ENCODE results near the gene TRIM50.
A peak's percentile ranks its signal among the peaks of the same experiment; 100 is the strongest.
"Not testable (repeated sequence)": the region's sequence is repeated elsewhere in the genome, so short reads cannot be mapped to it uniquely, and the experiment has no call there.

Gene TRIM50

DNA sequence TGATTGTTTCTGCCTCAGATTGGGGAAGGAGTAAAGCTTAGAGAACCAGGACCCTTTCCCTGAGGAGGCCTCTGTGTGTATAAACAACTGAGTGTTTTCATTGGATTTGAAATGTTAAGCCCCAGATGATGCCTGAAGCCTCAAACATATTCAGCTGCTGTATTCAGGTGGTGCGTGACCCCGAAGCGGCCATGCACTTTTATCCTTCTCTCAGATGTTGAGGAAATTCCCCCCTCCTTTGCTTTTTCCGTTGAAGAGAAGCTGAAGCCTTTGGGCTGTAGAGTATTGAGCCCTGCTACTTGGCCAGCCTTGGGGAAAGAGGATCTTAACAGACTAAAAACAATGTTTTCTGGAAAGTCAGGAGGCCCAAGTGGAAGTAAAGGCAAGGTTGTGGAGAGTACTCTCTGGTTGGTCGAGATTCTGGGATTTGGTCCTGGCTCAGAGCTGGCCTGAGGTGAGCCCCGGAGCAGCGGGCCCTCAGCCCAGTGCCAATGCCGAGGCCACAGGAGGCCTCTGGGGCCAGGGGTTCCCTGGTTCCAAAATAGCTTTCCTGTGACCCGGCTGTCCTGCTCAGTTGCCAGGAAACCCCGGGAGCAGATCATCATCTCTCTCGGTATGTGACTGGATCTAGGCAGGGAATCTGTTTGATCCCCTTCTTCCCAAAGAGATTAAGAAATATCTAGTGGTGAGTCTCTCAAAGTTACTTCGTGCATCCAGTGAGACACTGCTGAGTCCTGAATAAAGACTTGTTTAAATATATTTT, 22.6 kb upstream of the TRIM50 start:
- no peak for DNase-seq (ENCODE audit: low read depth)

DNA sequence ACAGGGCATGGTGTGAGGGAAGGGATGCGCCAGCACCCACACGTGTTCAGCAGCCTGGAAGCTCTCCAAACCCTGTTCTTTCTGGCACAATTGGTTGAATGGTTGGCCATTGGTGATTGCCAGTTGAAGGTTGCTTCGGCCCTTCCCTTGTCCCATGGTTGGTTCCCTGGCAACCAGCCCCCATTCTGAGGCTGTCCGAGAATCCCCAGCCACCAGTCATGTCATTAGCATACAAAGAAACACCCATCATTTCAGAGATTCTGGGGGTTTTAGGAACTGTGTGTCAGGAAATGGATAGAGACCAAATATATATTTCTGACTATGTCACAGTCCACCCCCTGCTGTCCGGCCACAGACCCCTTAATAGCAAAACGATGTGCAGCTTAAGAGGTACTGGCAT, 21.9 kb upstream of the TRIM50 start:
- no peak for DNase-seq (ENCODE audit: low read depth)

- no peak for DNase-seq (ENCODE audit: low read depth)
Measured at GRCh38 chr7:73345951-73346350, 18.1 kb upstream of the TRIM50 start.

DNA sequence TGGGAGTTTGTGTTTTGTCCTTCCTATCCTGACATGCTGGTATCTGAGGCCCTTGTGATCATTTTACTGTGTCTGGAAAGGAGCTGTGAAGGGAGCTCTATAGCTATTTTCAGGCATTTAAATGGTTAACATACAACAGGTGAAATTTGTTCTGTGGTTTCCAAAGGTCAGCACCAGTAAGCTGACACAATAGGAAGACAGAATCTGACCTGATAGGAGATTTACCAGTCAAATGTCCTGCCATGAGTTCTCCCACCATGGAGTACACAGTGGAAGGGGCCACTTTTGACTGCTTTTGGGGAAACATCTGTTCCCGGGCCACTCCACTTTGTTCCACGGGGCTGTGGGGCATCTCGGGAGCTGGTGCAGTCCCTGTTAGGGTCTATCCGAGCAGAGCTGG, 17.7 kb upstream of the TRIM50 start:
- no peak for DNase-seq (ENCODE audit: low read depth)

- no peak for DNase-seq (ENCODE audit: low read depth)
Measured at GRCh38 chr7:73343671-73344380, 15.9 kb upstream of the TRIM50 start.

- no peak for DNase-seq (ENCODE audit: low read depth)
Measured at GRCh38 chr7:73342645-73343044, 14.8 kb upstream of the TRIM50 start.

- DNase-seq (ENCODE audit: low read depth) = no peak
Measured at GRCh38 chr7:73341877-73342276, 14.0 kb upstream of the TRIM50 start.

GRCh38 chr7:73340514-73340913, 12.6 kb upstream of the TRIM50 start:
- no peak for DNase-seq (ENCODE audit: low read depth)

- no peak for DNase-seq (ENCODE audit: low read depth)
Measured at GRCh38 chr7:73338321-73338720, 10.4 kb upstream of the TRIM50 start.

- no peak for DNase-seq (ENCODE audit: low read depth)
Measured at GRCh38 chr7:73332447-73332846, 4.6 kb upstream of the TRIM50 start.

DNA sequence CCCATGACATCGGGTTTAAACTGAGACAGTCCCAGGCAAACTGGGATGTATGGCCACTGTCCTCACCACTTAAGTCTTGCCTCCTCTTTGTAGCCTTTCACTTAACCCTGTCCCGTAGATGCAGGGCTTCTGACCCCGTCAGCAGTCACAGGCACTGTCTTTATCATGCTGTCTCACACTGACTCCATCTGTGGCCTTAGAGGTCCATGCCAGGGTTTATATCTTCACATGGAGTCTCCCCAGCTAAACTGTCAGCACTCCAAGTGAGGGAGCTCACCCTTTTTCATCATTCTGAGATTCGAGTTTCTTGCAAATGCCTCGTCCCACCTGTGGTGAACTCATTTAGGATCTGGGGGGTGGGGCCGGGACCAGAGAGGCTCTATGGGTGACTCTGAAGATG, 2.9 kb upstream of the TRIM50 start:
- DNase-seq (ENCODE audit: low read depth) = no peak

DNA sequence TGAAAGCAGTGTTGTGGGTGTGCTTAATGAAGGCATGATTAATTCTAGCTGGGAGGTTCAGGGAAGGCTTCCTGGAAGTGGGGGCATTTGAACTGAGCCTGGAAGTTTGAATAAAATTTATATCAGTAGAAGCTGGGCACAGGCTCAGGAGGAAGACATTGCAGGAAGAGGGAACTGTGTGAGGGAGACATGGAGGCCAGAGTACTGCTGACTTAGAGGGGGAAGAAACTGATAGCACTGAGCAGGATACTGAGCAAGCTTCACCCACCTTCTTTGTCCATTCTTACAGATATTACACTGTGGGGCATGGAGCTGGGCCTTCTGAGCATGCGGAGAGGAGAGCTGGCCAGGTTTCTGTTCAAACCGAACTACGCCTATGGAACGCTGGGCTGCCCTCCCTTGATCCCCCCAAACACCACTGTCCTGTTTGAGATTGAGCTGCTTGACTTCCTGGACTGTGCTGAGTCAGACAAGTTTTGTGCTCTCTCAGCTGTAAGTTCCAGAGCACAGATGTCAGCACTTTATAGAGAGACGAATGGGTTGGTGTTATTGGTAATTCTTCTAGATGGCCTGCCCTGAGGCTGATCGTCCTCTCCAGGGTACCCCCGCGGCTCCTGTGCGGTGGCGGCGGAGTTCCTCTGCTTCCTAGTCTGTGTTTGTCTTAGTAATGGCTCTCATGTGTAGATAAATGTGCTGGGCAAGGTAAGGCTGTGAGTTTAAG, 2.1 kb upstream of the TRIM50 start:
- DNase-seq (ENCODE audit: low read depth) = no peak

DNA sequence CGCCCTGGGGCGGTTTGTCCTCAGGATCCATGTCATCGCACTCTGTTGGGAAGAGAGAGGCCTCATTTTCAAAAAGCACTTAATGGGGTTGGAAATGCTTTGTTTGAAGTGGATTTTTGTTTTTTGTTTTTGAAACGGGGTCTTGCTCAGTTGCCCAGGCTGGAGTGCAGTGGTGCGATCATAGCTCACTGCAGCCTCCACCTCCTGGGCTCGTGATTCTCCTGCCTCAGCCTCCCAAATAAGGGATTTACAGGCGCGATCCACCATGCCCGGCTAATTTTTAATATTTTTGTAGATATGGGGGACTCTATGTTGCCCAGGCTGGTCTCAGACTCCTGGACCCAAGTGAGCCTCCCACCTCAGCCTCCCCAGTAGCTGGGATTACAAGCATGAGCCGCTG, 814 bp upstream of the TRIM50 start:
- DNase-seq (ENCODE audit: low read depth) = no peak

DNA sequence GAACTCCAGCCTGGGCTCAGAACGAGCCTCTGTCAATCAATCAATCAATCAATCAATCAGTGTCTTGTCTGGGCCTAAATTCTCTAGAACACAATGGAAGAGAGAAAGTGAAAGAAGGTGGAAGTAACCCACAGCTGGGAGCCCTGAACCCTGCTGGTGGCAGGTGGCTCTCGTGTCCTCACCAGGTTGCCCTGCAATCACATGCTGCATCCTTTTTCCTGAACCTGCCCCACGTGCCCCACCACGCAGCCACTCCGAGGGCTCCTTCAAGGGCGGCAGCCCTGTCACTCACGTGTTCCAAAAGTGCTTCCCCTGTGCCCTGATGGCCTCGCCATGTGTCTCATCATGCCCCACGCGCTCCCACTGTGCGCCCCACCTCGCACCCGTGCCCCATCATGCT, 433 bp downstream of the TRIM50 start:
- not testable (repeated sequence) for DNase-seq (ENCODE audit: low read depth)

DNA sequence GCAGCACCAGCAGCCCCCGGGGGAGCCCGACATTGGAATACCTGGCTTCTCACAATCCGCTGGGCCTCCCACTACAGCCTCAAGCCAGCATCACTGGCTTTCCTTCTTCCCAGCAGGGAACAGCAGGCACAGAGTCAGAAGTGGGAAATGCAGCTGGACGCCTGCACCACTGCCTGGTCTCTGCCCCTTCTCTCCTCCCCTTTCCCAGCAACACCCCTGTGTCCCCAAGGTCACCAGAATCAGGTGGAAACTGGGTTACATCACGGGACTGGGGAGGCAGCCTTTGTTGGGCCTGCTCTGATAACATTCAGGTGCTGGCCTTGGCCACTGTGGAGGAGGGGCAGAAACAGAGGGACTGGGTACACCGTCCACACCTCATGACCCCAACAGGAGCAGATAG, 2.5 kb downstream of the TRIM50 start:
- DNase-seq (ENCODE audit: low read depth) = not testable (repeated sequence)

DNA sequence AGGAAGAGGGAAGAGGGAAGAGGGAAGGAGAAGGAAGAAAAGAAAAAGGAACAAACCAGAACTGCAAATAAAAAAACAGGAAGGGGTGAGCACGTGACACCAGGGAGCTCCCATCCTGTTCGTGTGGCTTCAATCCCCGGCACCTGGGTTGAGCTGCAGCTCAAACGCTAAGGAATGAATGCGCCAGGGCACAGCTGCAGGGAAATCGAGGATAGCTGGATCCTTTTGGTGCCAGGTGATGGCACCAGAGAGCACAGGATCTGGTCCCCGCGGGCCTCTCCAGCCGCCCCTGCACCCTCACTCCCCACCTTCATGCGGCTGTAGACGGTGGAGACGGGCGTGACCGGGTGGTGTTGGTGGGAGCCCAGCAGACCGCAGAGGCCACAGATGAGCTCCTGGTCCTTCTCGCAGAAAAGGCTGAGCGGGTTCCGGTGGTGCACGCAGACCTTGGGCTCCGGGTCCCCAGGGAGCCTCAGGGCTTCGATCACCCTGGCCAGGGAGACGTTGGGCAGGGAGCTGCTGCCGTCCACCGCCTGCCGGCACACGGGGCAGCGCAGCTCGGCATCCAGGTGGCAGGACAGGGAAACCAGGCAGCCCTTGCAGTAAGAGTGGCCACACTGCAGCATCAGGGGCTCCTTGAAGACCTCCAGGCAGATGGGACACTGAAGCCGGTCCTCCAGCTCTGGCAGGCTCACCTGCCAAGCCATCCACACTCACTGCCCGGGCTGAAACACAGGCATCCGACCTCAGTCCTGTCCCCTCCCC, 3.6 kb downstream of the TRIM50 start:
- peak; percentile 40 for DNase-seq (ENCODE audit: low read depth)

DNA sequence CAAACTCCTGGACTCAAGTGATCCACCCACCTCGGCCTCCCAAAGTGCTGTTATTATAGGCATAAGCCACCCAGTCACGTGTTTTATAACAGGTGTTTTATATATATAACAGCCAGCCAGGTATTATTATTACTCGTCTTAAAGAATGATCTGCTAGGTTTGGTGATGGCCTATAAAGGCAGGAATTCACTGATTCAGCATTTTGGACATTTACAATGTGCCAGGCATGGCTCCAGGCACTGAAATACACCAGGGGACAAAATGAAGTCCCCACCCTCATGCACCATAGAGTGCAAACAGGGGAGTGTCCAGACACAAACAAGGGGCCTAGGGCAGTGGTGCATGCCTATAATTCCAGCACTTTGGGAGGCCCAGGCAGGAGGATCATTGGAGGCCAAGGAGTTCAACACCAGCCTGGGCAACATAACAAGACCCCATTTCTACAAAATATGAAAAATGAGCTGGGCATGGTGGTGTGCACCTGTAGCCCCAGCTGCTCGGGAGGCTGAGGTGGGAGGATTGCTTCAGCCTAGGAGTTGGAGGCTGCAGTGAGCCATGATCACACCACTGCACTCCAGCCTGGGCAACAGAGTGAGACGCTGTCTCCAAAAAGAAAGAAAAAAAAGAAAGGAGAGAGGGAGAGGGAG, 4.3 kb downstream of the TRIM50 start:
- not testable (repeated sequence) for DNase-seq (ENCODE audit: low read depth)

GRCh38 chr7:73320009-73320408, 7.9 kb downstream of the TRIM50 start:
- DNase-seq (ENCODE audit: low read depth) = not testable (repeated sequence)

DNA sequence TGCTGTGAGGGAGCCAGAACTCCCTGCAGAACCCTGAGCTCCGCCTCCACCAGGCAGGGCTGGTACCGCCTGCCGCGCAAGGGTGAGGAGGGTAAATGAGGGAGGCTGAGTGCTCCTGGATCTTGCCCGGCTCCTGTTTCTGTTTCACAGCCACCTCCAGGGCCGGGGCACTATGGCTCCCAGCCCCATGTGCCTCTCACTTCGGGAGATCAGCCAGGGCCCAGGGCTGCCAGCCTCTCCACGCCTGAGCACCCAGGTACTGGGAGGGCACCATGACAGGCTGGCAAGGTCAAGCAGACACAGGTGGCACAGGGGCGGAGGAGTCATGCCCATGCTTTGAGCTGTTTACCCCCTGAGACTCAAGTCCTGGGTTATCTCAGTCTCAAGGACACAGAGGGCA, 8.3 kb downstream of the TRIM50 start:
- not testable (repeated sequence) for DNase-seq (ENCODE audit: low read depth)

DNA sequence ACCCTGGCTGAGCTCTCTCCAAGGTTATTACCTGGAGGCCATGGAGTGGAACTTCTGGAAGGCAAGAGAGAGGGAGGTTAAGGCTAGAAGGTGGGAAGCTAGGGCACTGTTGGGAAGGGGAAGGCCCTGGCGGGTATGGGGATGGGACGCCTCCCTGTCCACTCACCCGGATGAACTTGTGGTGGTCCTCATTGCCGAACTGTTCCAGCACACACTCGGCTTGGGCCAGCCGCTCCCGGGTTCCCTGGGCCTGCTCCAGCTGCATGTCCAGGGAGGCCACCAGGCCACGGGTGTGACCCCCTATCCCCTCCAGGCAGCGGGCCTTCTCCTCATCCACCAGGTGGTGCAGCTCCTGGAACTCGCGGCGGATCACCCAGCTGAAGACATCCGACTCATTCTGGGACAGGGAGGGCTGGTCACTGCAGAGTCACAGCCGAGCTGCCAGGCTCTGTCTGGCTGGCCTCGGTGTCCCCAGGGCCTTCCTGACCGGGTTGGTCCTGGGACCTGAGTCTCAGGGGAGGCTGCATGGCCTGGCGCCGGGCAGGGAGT, 9.2 kb downstream of the TRIM50 start:
- DNase-seq (ENCODE audit: low read depth) = not testable (repeated sequence)

- no peak for DNase-seq (ENCODE audit: low read depth)
Measured at GRCh38 chr7:73316521-73316920, 11.4 kb downstream of the TRIM50 start.

Measured in activated T-cell treated with anti-CD3 and anti-CD28 coated beads for 48 hours (primary cell).